Neutrophil (primary cell): ENCODE data around the gene TKTL1.

Experiments
- H3K27ac ChIP-seq: fragments of 200-600 bp; sonication (generic); 2 replicates; pipeline ENCODE4 v1.5.1; 2016; ENCODE audit warnings: mild to moderate bottlenecking, moderate library complexity
- H3K27me3 ChIP-seq: fragments of 200-600 bp; sonication (generic); 2 replicates; pipeline ENCODE4 v1.6.0; 2016; ENCODE audit warnings: mild to moderate bottlenecking
- H3K36me3 ChIP-seq: fragments of 200-600 bp; sonication (generic); 2 replicates; pipeline ENCODE4 v1.5.1; 2017
- H3K4me1 ChIP-seq, 2 experiments: fragments of 200-600 bp in 1 of 2; sonication (generic) in 1 of 2; 1 replicate in 1 of 2; 2 replicates in 1 of 2; pipeline versions ENCODE4 v1.5.1 to v1.6.1; 2013 to 2016; ENCODE audit warnings: low read depth in 1 of 2, low read length in 1 of 2, mild to moderate bottlenecking in 1 of 2, moderate library complexity in 1 of 2; ENCODE audit not compliant: control insufficient read depth in 1 of 2, insufficient read depth in 1 of 2
- H3K4me3 ChIP-seq, 2 experiments: fragments of 200-600 bp in 1 of 2; sonication (generic) in 1 of 2; 1 replicate in 1 of 2; 2 replicates in 1 of 2; pipeline ENCODE4 v1.5.1; 2013 to 2016; ENCODE audit warnings: low read depth in 1 of 2, low read length in 1 of 2, mild to moderate bottlenecking in 1 of 2, moderate library complexity in 1 of 2
- H3K9me3 ChIP-seq: fragments of 200-600 bp; sonication (generic); 2 replicates; pipeline ENCODE4 v1.5.1; 2016
- TF ChIP-seq, protein P1 (sequence below): fragments of 200-600 bp; sonication (generic); IDR thresholded peaks from 2 replicates; pipeline ENCODE4 v1.5.1; 2016; ENCODE audit warnings: antibody characterized with exemption

TKTL1 gene

GRCh38 chrX:154304846-154305245 lies 9.3 kb downstream of the TKTL1 start:
- no peaks in the 10 kb centered on the region for H3K9me3 ChIP-seq
- TF ChIP-seq, protein P1, sequence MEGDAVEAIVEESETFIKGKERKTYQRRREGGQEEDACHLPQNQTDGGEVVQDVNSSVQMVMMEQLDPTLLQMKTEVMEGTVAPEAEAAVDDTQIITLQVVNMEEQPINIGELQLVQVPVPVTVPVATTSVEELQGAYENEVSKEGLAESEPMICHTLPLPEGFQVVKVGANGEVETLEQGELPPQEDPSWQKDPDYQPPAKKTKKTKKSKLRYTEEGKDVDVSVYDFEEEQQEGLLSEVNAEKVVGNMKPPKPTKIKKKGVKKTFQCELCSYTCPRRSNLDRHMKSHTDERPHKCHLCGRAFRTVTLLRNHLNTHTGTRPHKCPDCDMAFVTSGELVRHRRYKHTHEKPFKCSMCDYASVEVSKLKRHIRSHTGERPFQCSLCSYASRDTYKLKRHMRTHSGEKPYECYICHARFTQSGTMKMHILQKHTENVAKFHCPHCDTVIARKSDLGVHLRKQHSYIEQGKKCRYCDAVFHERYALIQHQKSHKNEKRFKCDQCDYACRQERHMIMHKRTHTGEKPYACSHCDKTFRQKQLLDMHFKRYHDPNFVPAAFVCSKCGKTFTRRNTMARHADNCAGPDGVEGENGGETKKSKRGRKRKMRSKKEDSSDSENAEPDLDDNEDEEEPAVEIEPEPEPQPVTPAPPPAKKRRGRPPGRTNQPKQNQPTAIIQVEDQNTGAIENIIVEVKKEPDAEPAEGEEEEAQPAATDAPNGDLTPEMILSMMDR: no peak
- no peak overlapping the region for H3K4me3 ChIP-seq
- H3K27me3 ChIP-seq: no peaks in the 10 kb centered on the region
- H3K27ac ChIP-seq: peak overlapping the region; percentile 74
- peaks cover 50 to 59% of the 10 kb centered on the region in 2 experiments for H3K4me1 ChIP-seq
- no peaks in the 10 kb centered on the region for H3K36me3 ChIP-seq

- H3K4me3 ChIP-seq: no peak overlapping the region
- peaks cover 50 to 59% of the 10 kb centered on the region in 2 experiments for H3K4me1 ChIP-seq
- H3K27ac ChIP-seq: peak overlapping the region; percentile 74
- H3K9me3 ChIP-seq: no peaks in the 10 kb centered on the region
- no peaks in the 10 kb centered on the region for H3K27me3 ChIP-seq
- TF ChIP-seq, protein P1: no peak
- no peaks in the 10 kb centered on the region for H3K36me3 ChIP-seq
Measured at GRCh38 chrX:154305541-154306205, 10.1 kb downstream of the TKTL1 start.

GRCh38 chrX:154307202-154307601 lies 11.6 kb downstream of the TKTL1 start:
- Histone ChIP-seq H3K4me1 (peaks cover 45 to 51% of the 10 kb centered on the region in 2 experiments), H3K9me3 (no peaks in the 10 kb centered on the region), H3K36me3 (no peaks in the 10 kb centered on the region), H3K27me3 (no peaks in the 10 kb centered on the region), H3K4me3 (no peak overlapping the region), H3K27ac (peak overlapping the region; percentile 92)
- TF ChIP-seq, protein P1: no peak

- Histone ChIP-seq H3K27me3 (no peaks in the 10 kb centered on the region), H3K27ac (peak overlapping the region; percentile 92), H3K36me3 (no peaks in the 10 kb centered on the region), H3K4me1 (peaks cover 45 to 48% of the 10 kb centered on the region in 2 experiments), H3K4me3 (no peak overlapping the region), H3K9me3 (no peaks in the 10 kb centered on the region)
- TF ChIP-seq, protein P1: peak; percentile 81
Measured at GRCh38 chrX:154308108-154308946, 12.7 kb downstream of the TKTL1 start.

- TF ChIP-seq, protein P1: no peak
- Histone ChIP-seq H3K4me3 (no peak overlapping the region), H3K36me3 (no peaks in the 10 kb centered on the region), H3K9me3 (no peaks in the 10 kb centered on the region), H3K27ac (peak overlapping the region; percentile 92), H3K4me1 (peaks cover 42 to 45% of the 10 kb centered on the region in 2 experiments), H3K27me3 (no peaks in the 10 kb centered on the region)
Measured at GRCh38 chrX:154309041-154309775, 13.6 kb downstream of the TKTL1 start.
